Measurements from ENCODE around the gene FER. TPM values are rescaled to one million over a fixed set of nuclear protein-coding genes. Genes with fewer than 3 reads are reported as not detected.

FER gene
- total RNA-seq, 2 experiments from 2014 or later, result 14.2 to 15.9 TPM

- TF ChIP-seq CTCF (IDR thresholded peaks at IDR 0.05), result no peak
- Mint-ChIP-seq H3K4me1 (ENCODE audit: low read depth) (no peaks in the 10 kb centered on the region), H3K9me3 (no peaks in the 10 kb centered on the region), H3K27ac (no peak overlapping the region), H3K36me3 (ENCODE audit: low read depth) (no peaks in the 10 kb centered on the region), H3K27me3 (no peaks in the 10 kb centered on the region), H3K4me3 (no peak overlapping the region)
- Histone ChIP-seq H3K27ac (ENCODE audit: low read depth in 1 of 2, low read length in 2 of 2) (no peak overlapping the region), H3K36me3 (ENCODE audit: insufficient read depth, low read length) (no peaks in the 10 kb centered on the region), H3K27me3 (ENCODE audit: control insufficient read depth in 1 of 2, insufficient read depth in 2 of 2, low read length in 2 of 2) (no peaks in the 10 kb centered on the region), H3K9me3 (ENCODE audit: control insufficient read depth in 1 of 2, insufficient read depth in 1 of 2, low read length in 2 of 2) (no peaks in the 10 kb centered on the region), H3K4me1 (ENCODE audit: insufficient read depth, low read length) (no peaks in the 10 kb centered on the region), H3K4me3 (ENCODE audit: low read length) (no peak overlapping the region)
- ATAC-seq (ENCODE audit: poor library complexity), result no peak
- ChIA-PET POLR2A (interaction anchor here (1.1 kb wide), 1 partner anchor 11 kb away, joined by 3 read pairs; no protein-coding TSS in a partner anchor), CTCF (interaction anchor here (1.3 kb wide), 1 partner anchor 13 kb away, joined by 3 read pairs; no protein-coding TSS in a partner anchor)
- no peak for DNase-seq
- intact Hi-C loops (cut with DNase I, micrococcal nuclease), result loop anchor here in 1 of 2 experiments (5.0 kb wide), 1 partner anchor 1710 kb away; no protein-coding TSS in a partner anchor
Observed at GRCh38 chr5:108917596-108917995, 169.9 kb downstream of the FER start.

GRCh38 chr5:108919591-108920326 lies 172.1 kb downstream of the FER start:
- POLR2A ChIA-PET, result no interaction called here

GRCh38 chr5:108924457-108924961 lies 176.8 kb downstream of the FER start:
- Mint-ChIP-seq H3K27ac (no peak overlapping the region), H3K27me3 (no peaks in the 10 kb centered on the region), H3K9me3 (no peaks in the 10 kb centered on the region), H3K4me1 (ENCODE audit: low read depth) (peaks cover 7% of the 10 kb centered on the region), H3K36me3 (ENCODE audit: low read depth) (no peaks in the 10 kb centered on the region), H3K4me3 (peak overlapping the region; percentile 23)
- no peak for TF ChIP-seq CTCF (IDR thresholded peaks at IDR 0.05)
- H3K27ac ChIP-seq (ENCODE audit: low read depth in 1 of 2, low read length in 2 of 2), result no peak overlapping the region
- H3K4me1 ChIP-seq (ENCODE audit: insufficient read depth, low read length), result no peaks in the 10 kb centered on the region
- no peaks in the 10 kb centered on the region for H3K9me3 ChIP-seq (ENCODE audit: control insufficient read depth in 1 of 2, insufficient read depth in 1 of 2, low read length in 2 of 2)
- H3K27me3 ChIP-seq (ENCODE audit: control insufficient read depth in 1 of 2, insufficient read depth in 2 of 2, low read length in 2 of 2), result no peaks in the 10 kb centered on the region
- no peak overlapping the region for H3K4me3 ChIP-seq (ENCODE audit: low read length)
- POLR2A ChIA-PET, result no interaction called here
- CTCF ChIA-PET, result interaction anchor here (0.7 kb wide), 1 partner anchor 11 kb away, joined by 3 read pairs; no protein-coding TSS in a partner anchor
- ATAC-seq (ENCODE audit: poor library complexity) (no peak), DNase-seq (peak in 1 of 14 experiments; percentile 2)
- intact Hi-C loops (cut with DNase I, micrococcal nuclease), result loop anchor here (5.0 to 10.0 kb wide), 2 partner anchors 510 to 513 kb away; no protein-coding TSS in a partner anchor
- no peaks in the 10 kb centered on the region for H3K36me3 ChIP-seq (ENCODE audit: insufficient read depth, low read length)

More at GRCh38 chr5:108919591-108920326, 172.1 kb downstream of the FER start:
- Mint-ChIP-seq H3K27me3 (no peaks in the 10 kb centered on the region), H3K36me3 (ENCODE audit: low read depth) (no peaks in the 10 kb centered on the region), H3K4me1 (ENCODE audit: low read depth) (peaks cover 6% of the 10 kb centered on the region), H3K9me3 (no peaks in the 10 kb centered on the region), H3K4me3 (no peak overlapping the region), H3K27ac (no peak overlapping the region)
- peak; percentile 51 for TF ChIP-seq CTCF (IDR thresholded peaks at IDR 0.05)
- no peaks in the 10 kb centered on the region for H3K9me3 ChIP-seq (ENCODE audit: control insufficient read depth in 1 of 2, insufficient read depth in 1 of 2, low read length in 2 of 2)
- no peaks in the 10 kb centered on the region for H3K4me1 ChIP-seq (ENCODE audit: insufficient read depth, low read length)
- H3K27me3 ChIP-seq (ENCODE audit: control insufficient read depth in 1 of 2, insufficient read depth in 2 of 2, low read length in 2 of 2), result no peaks in the 10 kb centered on the region
- intact Hi-C loops (cut with DNase I, micrococcal nuclease), result loop anchor here (5.0 to 10.0 kb wide), 3 partner anchors 515 to 1708 kb away; no protein-coding TSS in a partner anchor
- no peak overlapping the region for H3K27ac ChIP-seq (ENCODE audit: low read depth in 1 of 2, low read length in 2 of 2)
- DNase-seq (peak in 2 of 14 experiments; percentile 6 to 8), ATAC-seq (ENCODE audit: poor library complexity) (no peak)
- H3K4me3 ChIP-seq (ENCODE audit: low read length), result no peak overlapping the region
- no peaks in the 10 kb centered on the region for H3K36me3 ChIP-seq (ENCODE audit: insufficient read depth, low read length)
- CTCF ChIA-PET, result interaction anchor here (0.5 to 1.4 kb wide), 2 partner anchors 48 to 821 kb away, joined by 3 read pairs; no protein-coding TSS in a partner anchor
